ENCODE data around the gene FAM168A.

- no peak for TF ChIP-seq EZH2phosphoT487 (IDR thresholded peaks at IDR 0.05; ENCODE audit: borderline replicate concordance, low read depth, low read length)
- TF ChIP-seq CTCF (conservative IDR thresholded peaks at IDR 0.05; ENCODE audit: low read length): no peak
Measured at GRCh38 chr11:73551677-73552076, 46.2 kb downstream of the FAM168A start.
